ENCODE results near the gene ABCA7.
"Not testable (repeated sequence)": the region's sequence is repeated elsewhere in the genome, so short reads cannot be mapped to it uniquely, and the experiment has no call there.

GRCh38 chr19:1114728-1115127 lies 74.8 kb downstream of the ABCA7 start:
- TF ChIP-seq CTCF (conservative IDR thresholded peaks at IDR 0.05 in 1 of 2, IDR thresholded peaks at IDR 0.05 in 1 of 2; ENCODE audit: extremely low read depth in 1 of 2, insufficient read depth in 1 of 2, low read depth in 1 of 2, low read length in 2 of 2); EZH2 (IDR thresholded peaks at IDR 0.05; ENCODE audit: borderline replicate concordance, low read length): not testable (repeated sequence)

All from mammary epithelial cell (primary cell).